ENCODE measurements around the gene ADAM10. TPM values are rescaled to one million over a fixed set of nuclear protein-coding genes. Genes with fewer than 3 reads are reported as not detected.

ADAM10 gene
- total RNA-seq: 138 and 211 TPM in 2 replicates

DNA sequence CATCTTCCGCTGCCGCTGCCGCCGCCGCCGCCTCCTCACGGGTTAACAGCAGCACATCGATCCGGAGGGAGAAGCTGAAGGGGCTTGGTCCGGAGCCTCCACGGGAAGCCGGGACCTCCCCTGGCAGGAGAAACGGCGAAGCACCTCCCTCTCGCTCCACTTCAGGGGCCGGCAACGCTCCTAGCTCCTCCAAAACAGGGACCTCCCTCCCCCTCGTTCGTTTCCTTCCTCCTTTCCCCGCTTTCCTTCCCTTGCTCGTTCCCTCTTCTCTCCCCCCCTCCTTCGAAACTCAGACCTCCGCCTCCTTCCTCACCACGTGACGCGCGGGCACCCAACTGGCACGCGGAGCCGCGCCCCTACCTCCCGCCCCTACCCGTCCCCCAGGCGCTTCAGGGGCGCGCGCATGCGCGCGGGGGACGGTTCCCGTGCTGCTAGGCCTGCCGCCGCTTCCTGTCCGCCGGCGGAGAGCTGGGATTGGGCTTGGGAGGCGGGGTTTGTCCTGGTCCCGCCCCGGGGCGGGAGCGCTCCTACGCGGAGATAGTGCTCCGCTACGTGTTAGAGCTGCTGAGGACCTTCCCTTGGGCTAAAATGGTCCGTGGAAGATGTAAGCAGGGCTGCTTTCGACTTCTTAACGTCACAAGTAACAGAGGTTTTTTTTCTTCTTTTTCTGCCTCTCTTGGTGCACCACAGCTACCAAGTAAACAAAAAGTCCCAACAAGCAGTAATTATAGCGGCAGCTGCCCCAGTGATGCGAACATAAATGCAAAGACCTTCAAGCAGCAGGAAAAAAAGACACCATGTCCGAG lies at the start of gene ADAM10:
ADAM10 (minus strand) TSS at position 176 of the 806 bp plus-strand sequence; CDS start at position 3, 173 bp downstream.

GRCh38 chr15:58770857-58771620 lies 21.5 kb upstream of the ADAM10 start, which contains the start of gene MINDY2:
TSS of gene MINDY2 (plus strand) at chr15:58771302. CDS start at chr15:58771396, 94 bp downstream.

Other genes starting within 250 kb of the ADAM10 start
- gene MINDY2, start 21.6 kb upstream of the ADAM10 start, total RNA-seq: 14.6 and 14.8 TPM in 2 replicates
- 19.6 and 37.2 TPM in 2 replicates for gene SLTM, start 184.0 kb upstream of the ADAM10 start, total RNA-seq
- 9.7 and 13.8 TPM in 2 replicates for gene RNF111, start 238.0 kb upstream of the ADAM10 start, total RNA-seq